Measurements from ENCODE around the gene NRCAM.
"Not testable (repeated sequence)": the region's sequence is repeated elsewhere in the genome, so short reads cannot be mapped to it uniquely, and the experiment has no call there.

NRCAM gene

GRCh38 chr7:108345710-108346336 lies 110.4 kb downstream of the NRCAM start:
- no peak for DNase-seq (ENCODE audit: low read depth, low spot score)

- no peak for DNase-seq (ENCODE audit: low read depth, low spot score)
Measured at GRCh38 chr7:108340856-108341411, 115.3 kb downstream of the NRCAM start.

GRCh38 chr7:108340406-108340805 lies 115.8 kb downstream of the NRCAM start:
- not testable (repeated sequence) for DNase-seq (ENCODE audit: low read depth, low spot score)

- DNase-seq (ENCODE audit: low read depth, low spot score), result no peak
Measured at GRCh38 chr7:108335269-108335918, 120.8 kb downstream of the NRCAM start.

- no peak for DNase-seq (ENCODE audit: low read depth, low spot score)
Measured at GRCh38 chr7:108332937-108333336, 123.3 kb downstream of the NRCAM start.

GRCh38 chr7:108331971-108332370 lies 124.3 kb downstream of the NRCAM start:
- no peak for DNase-seq (ENCODE audit: low read depth, low spot score)

GRCh38 chr7:108330227-108330626 lies 126.0 kb downstream of the NRCAM start:
- no peak for DNase-seq (ENCODE audit: low read depth, low spot score)

- no peak for DNase-seq (ENCODE audit: low read depth, low spot score)
Measured at GRCh38 chr7:108329514-108329913, 126.7 kb downstream of the NRCAM start.

- no peak for DNase-seq (ENCODE audit: low read depth, low spot score)
Measured at GRCh38 chr7:108328174-108328651, 128.0 kb downstream of the NRCAM start.

GRCh38 chr7:108327353-108327752 lies 128.9 kb downstream of the NRCAM start:
- no peak for DNase-seq (ENCODE audit: low read depth, low spot score)

GRCh38 chr7:108326938-108327337 lies 129.3 kb downstream of the NRCAM start:
- no peak for DNase-seq (ENCODE audit: low read depth, low spot score)

- DNase-seq (ENCODE audit: low read depth, low spot score), result no peak
Measured at GRCh38 chr7:108324053-108325038, 131.9 kb downstream of the NRCAM start.

GRCh38 chr7:108322925-108323832 lies 133.1 kb downstream of the NRCAM start:
- DNase-seq (ENCODE audit: low read depth, low spot score), result no peak

GRCh38 chr7:108322046-108322445 lies 134.2 kb downstream of the NRCAM start:
- DNase-seq (ENCODE audit: low read depth, low spot score), result no peak

GRCh38 chr7:108321359-108321758 lies 134.9 kb downstream of the NRCAM start:
- DNase-seq (ENCODE audit: low read depth, low spot score), result no peak

GRCh38 chr7:108316708-108317107 lies 139.5 kb downstream of the NRCAM start:
- DNase-seq (ENCODE audit: low read depth, low spot score), result no peak

GRCh38 chr7:108314551-108314950 lies 141.7 kb downstream of the NRCAM start:
- no peak for DNase-seq (ENCODE audit: low read depth, low spot score)

GRCh38 chr7:108314049-108314448 lies 142.2 kb downstream of the NRCAM start:
- no peak for DNase-seq (ENCODE audit: low read depth, low spot score)

GRCh38 chr7:108313086-108313485 lies 143.2 kb downstream of the NRCAM start:
- DNase-seq (ENCODE audit: low read depth, low spot score), result no peak

GRCh38 chr7:108311446-108312168 lies 144.6 kb downstream of the NRCAM start:
- no peak for DNase-seq (ENCODE audit: low read depth, low spot score)
